ENCODE measurements around the gene TBCK.

TBCK gene

GRCh38 chr4:106291678-106292077 lies 24.3 kb downstream of the TBCK start:
- Mint-ChIP-seq H3K4me3 (no peak overlapping the region), H3K9me3 (no peaks in the 10 kb centered on the region), H3K27me3 (no peaks in the 10 kb centered on the region), H3K4me1 (ENCODE audit: low read depth in 2 of 2) (peaks cover 0 to 5% of the 10 kb centered on the region in 2 donors), H3K36me3 (ENCODE audit: insufficient read depth) (peaks cover 27% of the 10 kb centered on the region), H3K27ac (no peak overlapping the region)
- no peak for ATAC-seq (replicated peaks)
- DNase-seq = no peak

- peaks cover 26% of the 10 kb centered on the region for H3K36me3 Mint-ChIP-seq (ENCODE audit: insufficient read depth)
- H3K9me3 Mint-ChIP-seq = no peaks in the 10 kb centered on the region
- no peaks in the 10 kb centered on the region for H3K27me3 Mint-ChIP-seq
- no peak overlapping the region for H3K4me3 Mint-ChIP-seq
- no peak overlapping the region for H3K27ac Mint-ChIP-seq
- DNase-seq (no peak), ATAC-seq (replicated peaks) (no peak)
- no peaks in the 10 kb centered on the region for H3K4me1 Mint-ChIP-seq (ENCODE audit: low read depth in 2 of 2)
These were observed 26.3 kb downstream of the TBCK start for GRCh38 chr4:106289737-106290136.

- peaks cover 0 to 7% of the 10 kb centered on the region in 2 donors for H3K4me1 Mint-ChIP-seq (ENCODE audit: low read depth in 2 of 2)
- no peaks in the 10 kb centered on the region for H3K27me3 Mint-ChIP-seq
- H3K9me3 Mint-ChIP-seq = no peaks in the 10 kb centered on the region
- ATAC-seq (replicated peaks) = no peak
- no peak for DNase-seq
- no peak overlapping the region for H3K27ac Mint-ChIP-seq
- no peak overlapping the region for H3K4me3 Mint-ChIP-seq
- peaks cover 16% of the 10 kb centered on the region for H3K36me3 Mint-ChIP-seq (ENCODE audit: insufficient read depth)
These were observed 28.5 kb downstream of the TBCK start for GRCh38 chr4:106287353-106287969.

- DNase-seq (no peak), ATAC-seq (replicated peaks) (no peak)
- Mint-ChIP-seq H3K27me3 (no peaks in the 10 kb centered on the region), H3K36me3 (ENCODE audit: insufficient read depth) (peaks cover 16% of the 10 kb centered on the region), H3K4me3 (no peak overlapping the region), H3K27ac (peak overlapping the region in 1 of 2 donors; percentile 35), H3K9me3 (no peaks in the 10 kb centered on the region), H3K4me1 (ENCODE audit: low read depth in 2 of 2) (peaks cover 0 to 7% of the 10 kb centered on the region in 2 donors)
These were observed 29.4 kb downstream of the TBCK start for GRCh38 chr4:106286611-106287010.

DNA sequence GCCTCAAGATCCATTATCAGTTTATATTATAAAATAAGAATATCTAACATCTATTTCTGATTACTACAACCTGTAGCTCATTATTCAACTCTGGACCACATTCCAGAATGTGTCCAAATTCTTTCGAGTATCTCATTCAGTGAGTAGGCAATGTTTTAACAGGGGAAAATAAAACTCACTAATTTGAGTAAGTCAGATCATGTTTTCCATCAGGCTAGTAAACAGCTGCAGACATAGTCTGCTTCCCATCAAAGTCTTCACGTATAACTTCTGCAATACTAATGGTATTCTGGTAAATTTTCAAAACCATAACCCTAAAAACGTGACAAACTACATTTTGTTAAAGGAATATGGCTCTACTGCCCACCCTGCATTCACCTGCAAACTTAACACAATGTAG lies 31.8 kb downstream of the TBCK start:
- ATAC-seq (replicated peaks) (no peak), DNase-seq (no peak)
- no peak overlapping the region for H3K4me3 Mint-ChIP-seq
- peaks cover 15% of the 10 kb centered on the region for H3K36me3 Mint-ChIP-seq (ENCODE audit: insufficient read depth)
- peaks cover 3 to 11% of the 10 kb centered on the region in 2 donors for H3K4me1 Mint-ChIP-seq (ENCODE audit: low read depth in 2 of 2)
- no peaks in the 10 kb centered on the region for H3K27me3 Mint-ChIP-seq
- H3K27ac Mint-ChIP-seq = no peak overlapping the region
- H3K9me3 Mint-ChIP-seq = peaks cover 0 to 1% of the 10 kb centered on the region in 2 donors

DNA sequence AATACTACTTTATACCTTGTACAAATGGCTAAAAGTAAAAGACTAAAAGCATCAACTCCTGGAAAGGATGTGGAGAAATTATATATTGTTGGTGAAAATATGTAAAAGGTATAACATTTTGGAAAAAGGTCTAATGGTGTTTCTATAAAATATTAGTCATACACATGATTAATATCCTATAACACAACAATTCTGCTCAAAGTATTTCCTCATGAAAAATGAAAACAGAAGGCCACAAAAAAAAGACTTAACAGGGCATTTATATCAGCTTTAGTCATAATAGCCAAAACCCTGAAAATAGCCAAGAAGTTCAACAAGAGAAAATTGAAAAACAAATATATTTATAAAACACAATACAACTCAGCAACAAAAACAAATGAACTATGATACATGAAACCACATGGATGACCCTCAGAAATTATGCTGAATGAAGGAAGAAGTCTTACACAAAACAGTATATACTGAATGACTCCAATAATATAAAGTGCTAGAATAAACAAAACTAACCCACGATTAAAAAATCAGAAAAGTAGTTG lies 38.8 kb downstream of the TBCK start:
- ATAC-seq (replicated peaks) (no peak), DNase-seq (no peak)
- Mint-ChIP-seq H3K27me3 (no peaks in the 10 kb centered on the region), H3K9me3 (peaks cover 0 to 1% of the 10 kb centered on the region in 2 donors), H3K4me1 (ENCODE audit: low read depth in 2 of 2) (peaks cover 7 to 12% of the 10 kb centered on the region in 2 donors), H3K4me3 (no peak overlapping the region), H3K36me3 (ENCODE audit: insufficient read depth) (peaks cover 2% of the 10 kb centered on the region), H3K27ac (no peak overlapping the region)

DNA sequence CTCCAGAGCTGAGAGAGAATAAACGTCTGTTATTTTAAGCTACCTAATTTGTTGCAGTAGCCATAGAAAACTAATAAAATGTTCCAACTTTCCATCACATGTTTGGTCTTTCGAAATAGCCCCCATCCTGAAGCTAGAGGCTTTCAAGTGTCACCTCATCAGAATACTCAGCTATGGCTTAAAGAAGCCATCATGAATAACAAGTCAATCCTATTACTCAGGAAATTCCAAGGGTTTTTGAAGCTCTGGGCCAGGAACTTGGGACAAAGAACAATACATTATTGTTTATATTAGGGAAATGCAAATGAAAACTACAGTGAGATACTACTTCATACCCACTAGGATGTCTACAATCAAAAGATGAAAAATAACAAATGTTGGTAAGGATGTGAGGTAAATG lies 42.2 kb downstream of the TBCK start:
- H3K27ac Mint-ChIP-seq = no peak overlapping the region
- no peak for ATAC-seq (replicated peaks)
- no peak overlapping the region for H3K4me3 Mint-ChIP-seq
- H3K36me3 Mint-ChIP-seq (ENCODE audit: insufficient read depth) = no peaks in the 10 kb centered on the region
- no peak for DNase-seq
- peaks cover 4 to 8% of the 10 kb centered on the region in 2 donors for H3K4me1 Mint-ChIP-seq (ENCODE audit: low read depth in 2 of 2)
- H3K27me3 Mint-ChIP-seq = no peaks in the 10 kb centered on the region
- no peaks in the 10 kb centered on the region for H3K9me3 Mint-ChIP-seq

- Mint-ChIP-seq H3K27ac (no peak overlapping the region), H3K4me3 (no peak overlapping the region), H3K36me3 (ENCODE audit: insufficient read depth) (no peaks in the 10 kb centered on the region), H3K27me3 (no peaks in the 10 kb centered on the region), H3K9me3 (no peaks in the 10 kb centered on the region), H3K4me1 (ENCODE audit: low read depth in 2 of 2) (peaks cover 4 to 11% of the 10 kb centered on the region in 2 donors)
- no peak for DNase-seq
- ATAC-seq (replicated peaks) = no peak
These were observed 45.3 kb downstream of the TBCK start for GRCh38 chr4:106270736-106271135.

- DNase-seq (no peak), ATAC-seq (replicated peaks) (no peak)
- Mint-ChIP-seq H3K4me3 (no peak overlapping the region), H3K36me3 (ENCODE audit: insufficient read depth) (no peaks in the 10 kb centered on the region), H3K4me1 (ENCODE audit: low read depth in 2 of 2) (peaks cover 4 to 11% of the 10 kb centered on the region in 2 donors), H3K27me3 (no peaks in the 10 kb centered on the region), H3K9me3 (no peaks in the 10 kb centered on the region), H3K27ac (no peak overlapping the region)
These were observed 46.3 kb downstream of the TBCK start for GRCh38 chr4:106269711-106270110.

DNA sequence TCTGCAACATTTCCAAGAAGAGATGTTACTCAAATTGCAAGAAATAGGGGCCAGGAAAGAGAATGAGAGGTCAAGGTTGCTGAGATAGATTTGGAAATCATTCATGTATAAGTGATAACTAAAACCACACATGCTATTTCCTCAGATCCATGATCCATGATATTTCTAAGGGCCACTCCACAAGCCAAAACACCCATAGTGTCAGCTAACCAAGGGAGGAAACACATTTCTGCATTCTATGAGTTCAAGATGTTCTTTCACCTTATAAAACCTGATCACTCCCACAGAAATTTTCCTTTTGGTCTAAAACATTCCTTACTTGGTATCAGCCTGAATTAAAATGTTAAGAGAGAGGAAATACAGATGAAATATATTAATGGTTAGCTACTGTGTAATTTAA lies 47.2 kb downstream of the TBCK start:
- Mint-ChIP-seq H3K4me1 (ENCODE audit: low read depth in 2 of 2) (peaks cover 0 to 7% of the 10 kb centered on the region in 2 donors), H3K27ac (no peak overlapping the region), H3K36me3 (ENCODE audit: insufficient read depth) (no peaks in the 10 kb centered on the region), H3K27me3 (no peaks in the 10 kb centered on the region), H3K4me3 (no peak overlapping the region), H3K9me3 (no peaks in the 10 kb centered on the region)
- DNase-seq (no peak), ATAC-seq (replicated peaks) (no peak)

GRCh38 chr4:106266201-106266600 lies 49.8 kb downstream of the TBCK start:
- Mint-ChIP-seq H3K4me3 (no peak overlapping the region), H3K27ac (no peak overlapping the region), H3K36me3 (ENCODE audit: insufficient read depth) (no peaks in the 10 kb centered on the region), H3K4me1 (ENCODE audit: low read depth in 2 of 2) (peaks cover 0 to 4% of the 10 kb centered on the region in 2 donors), H3K9me3 (no peaks in the 10 kb centered on the region), H3K27me3 (no peaks in the 10 kb centered on the region)
- no peak for ATAC-seq (replicated peaks)
- DNase-seq = no peak

- peaks cover 0 to 4% of the 10 kb centered on the region in 2 donors for H3K4me1 Mint-ChIP-seq (ENCODE audit: low read depth in 2 of 2)
- H3K36me3 Mint-ChIP-seq (ENCODE audit: insufficient read depth) = no peaks in the 10 kb centered on the region
- DNase-seq (no peak), ATAC-seq (replicated peaks) (no peak)
- no peaks in the 10 kb centered on the region for H3K9me3 Mint-ChIP-seq
- H3K4me3 Mint-ChIP-seq = no peak overlapping the region
- H3K27ac Mint-ChIP-seq = no peak overlapping the region
- H3K27me3 Mint-ChIP-seq = no peaks in the 10 kb centered on the region
These were observed 51.7 kb downstream of the TBCK start for GRCh38 chr4:106264331-106264728.

- peaks cover 2% of the 10 kb centered on the region for H3K36me3 Mint-ChIP-seq (ENCODE audit: insufficient read depth)
- H3K27me3 Mint-ChIP-seq = no peaks in the 10 kb centered on the region
- H3K9me3 Mint-ChIP-seq = no peaks in the 10 kb centered on the region
- H3K4me3 Mint-ChIP-seq = no peak overlapping the region
- no peak overlapping the region for H3K27ac Mint-ChIP-seq
- peaks cover 0 to 4% of the 10 kb centered on the region in 2 donors for H3K4me1 Mint-ChIP-seq (ENCODE audit: low read depth in 2 of 2)
- no peak for DNase-seq
- no peak for ATAC-seq (replicated peaks)
These were observed 52.2 kb downstream of the TBCK start for GRCh38 chr4:106263594-106264330.

DNA sequence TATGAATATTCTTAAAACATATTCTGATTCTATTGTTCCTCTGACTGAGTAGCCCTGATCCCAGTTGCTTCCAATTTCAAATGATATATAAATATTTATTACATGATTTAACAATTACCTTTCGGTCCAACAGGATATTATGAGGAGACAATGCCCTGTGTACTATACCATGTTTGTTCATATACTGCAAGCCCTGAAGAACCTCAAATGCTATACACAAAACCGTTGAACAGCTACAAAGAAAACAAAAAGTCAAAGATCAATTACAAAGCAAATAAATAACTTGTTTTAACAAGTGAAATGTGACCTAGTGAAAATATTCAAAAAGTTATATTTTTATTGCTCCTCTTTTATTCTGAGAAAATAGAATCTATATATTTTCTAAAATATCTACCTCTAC lies 54.0 kb downstream of the TBCK start:
- H3K4me1 Mint-ChIP-seq (ENCODE audit: low read depth in 2 of 2) = no peaks in the 10 kb centered on the region
- ATAC-seq (replicated peaks) (no peak), DNase-seq (no peak)
- no peaks in the 10 kb centered on the region for H3K9me3 Mint-ChIP-seq
- peaks cover 8% of the 10 kb centered on the region for H3K36me3 Mint-ChIP-seq (ENCODE audit: insufficient read depth)
- no peak overlapping the region for H3K4me3 Mint-ChIP-seq
- H3K27me3 Mint-ChIP-seq = no peaks in the 10 kb centered on the region
- no peak overlapping the region for H3K27ac Mint-ChIP-seq

Measured in effector memory CD8-positive, alpha-beta T cell (primary cell).